Activated CD8-positive, alpha-beta memory T cell treated with anti-CD3 and anti-CD28 coated beads for 4 hours (primary cell): ENCODE measurements around the gene SIM2.
"Not testable (repeated sequence)": the region's sequence is repeated elsewhere in the genome, so short reads cannot be mapped to it uniquely, and the experiment has no call there.

Experiments
- DNase-seq, 2 donors: peaks; one replicate each; pipeline ENCODE4 v3.0.0-alpha.2; 2020; ENCODE audit warnings: low read depth in 2 of 2

SIM2 gene

GRCh38 chr21:36698981-36699545 is at the start of gene SIM2:
Gene SIM2, plus strand, starts transcription at chr21:36699115. Its CDS starts 632 bp downstream, at chr21:36699747.
- no peak for DNase-seq

- no peak for DNase-seq
These were observed 44.6 kb upstream of the SIM2 start for GRCh38 chr21:36654324-36654723.

GRCh38 chr21:36654796-36655325 is 44.1 kb upstream of the SIM2 start:
- no peak for DNase-seq

DNA sequence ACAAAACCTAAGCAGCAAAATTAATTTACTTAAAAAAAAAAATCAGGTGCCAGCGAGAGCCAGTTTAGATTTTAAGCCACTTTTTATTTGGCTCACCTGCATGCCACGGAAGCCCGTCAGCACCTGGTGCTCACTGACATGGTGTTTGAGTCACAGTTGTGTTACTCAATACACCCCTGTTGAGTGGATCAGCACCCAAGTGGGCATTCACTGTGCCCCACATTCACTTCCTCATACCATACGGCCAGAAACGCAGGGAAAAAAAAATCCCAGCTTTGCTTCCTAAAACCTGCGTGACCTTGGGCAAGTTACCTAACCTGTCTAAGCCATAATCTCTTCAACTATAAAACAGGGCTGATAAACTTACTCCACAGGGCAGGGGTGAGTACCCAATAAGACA is 42.8 kb upstream of the SIM2 start:
- no peak for DNase-seq

- not testable (repeated sequence) for DNase-seq
These were observed 41.6 kb upstream of the SIM2 start for GRCh38 chr21:36657290-36657689.

GRCh38 chr21:36657999-36658398 is 40.9 kb upstream of the SIM2 start:
- no peak for DNase-seq

DNA sequence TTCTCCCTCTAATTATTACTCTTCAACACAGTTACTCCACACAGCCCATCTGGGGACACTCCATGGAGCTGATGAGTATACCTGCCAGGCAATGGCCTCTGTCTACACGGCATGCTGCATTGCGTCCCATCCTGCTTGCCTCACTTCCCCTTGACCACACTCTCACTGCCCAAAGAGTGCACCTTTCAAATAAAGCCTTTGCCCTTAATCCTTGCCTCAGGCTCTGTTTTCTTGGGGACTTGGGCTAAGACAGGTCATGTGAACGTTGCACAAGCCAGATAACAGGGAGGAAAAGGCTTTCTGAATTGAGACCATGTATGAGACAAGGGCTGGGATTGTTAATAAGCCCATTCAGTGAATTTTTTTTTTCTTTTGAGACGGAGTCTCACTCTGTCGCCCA is 40.0 kb upstream of the SIM2 start:
- DNase-seq, result no peak

GRCh38 chr21:36661511-36662309 is 37.2 kb upstream of the SIM2 start:
- no peak for DNase-seq

DNA sequence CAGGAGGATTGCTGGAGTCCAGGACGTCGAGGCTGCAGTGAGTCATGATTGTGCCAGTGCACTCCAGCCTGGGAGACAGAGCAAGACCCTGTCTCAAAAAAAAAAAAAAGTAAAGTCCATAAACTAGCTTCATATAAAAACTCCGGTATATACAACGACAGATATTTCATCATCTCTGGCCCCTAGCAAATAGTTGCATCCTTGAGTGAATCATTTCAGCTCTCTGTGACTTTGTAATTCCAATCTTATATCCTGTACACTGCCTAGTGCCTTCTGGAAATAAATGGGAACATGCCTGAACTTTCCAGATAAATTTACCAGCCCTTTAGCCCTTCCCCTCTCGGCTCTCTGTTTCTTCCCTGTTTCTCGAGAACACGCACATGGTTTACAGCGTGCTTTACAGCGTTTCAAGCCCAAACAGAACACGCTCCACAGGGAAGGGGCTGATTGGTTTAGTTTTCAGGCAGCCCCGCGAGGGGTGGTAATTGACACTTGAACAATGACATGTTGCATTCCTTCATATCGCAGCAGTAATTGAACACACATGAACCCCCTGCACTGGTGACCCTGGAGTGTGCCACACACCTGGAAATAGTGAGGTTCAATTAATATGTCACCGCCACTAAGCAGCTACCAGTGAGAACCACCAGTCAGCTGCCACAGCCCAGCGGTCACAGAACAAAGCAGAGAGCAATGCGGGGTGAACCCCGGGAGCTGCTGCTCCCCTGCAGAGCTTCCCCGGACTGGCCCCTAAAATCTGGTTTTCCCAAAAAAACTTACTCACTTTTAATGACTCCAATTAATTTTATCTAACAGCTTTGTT is 35.7 kb upstream of the SIM2 start:
- no peak for DNase-seq

DNA sequence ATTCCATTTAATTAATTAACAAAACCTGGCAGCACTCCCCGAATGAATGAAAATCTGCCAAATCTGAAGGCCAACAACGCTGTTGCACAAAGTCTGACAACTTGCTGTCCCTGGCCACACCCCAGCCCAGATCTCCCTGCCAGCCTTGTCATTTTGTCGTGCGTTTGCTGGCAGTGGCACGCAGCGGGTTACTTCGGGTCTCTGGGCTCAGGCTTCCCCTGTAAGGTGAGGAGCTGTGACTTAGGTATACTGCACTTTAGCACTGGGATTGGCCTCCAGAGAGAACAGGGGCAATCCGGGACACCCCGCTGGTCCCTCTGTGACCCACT is 34.3 kb upstream of the SIM2 start:
- no peak for DNase-seq

GRCh38 chr21:36665806-36666205 is 33.1 kb upstream of the SIM2 start:
- DNase-seq, result no peak

GRCh38 chr21:36668713-36669112 is 30.2 kb upstream of the SIM2 start:
- no peak for DNase-seq

DNA sequence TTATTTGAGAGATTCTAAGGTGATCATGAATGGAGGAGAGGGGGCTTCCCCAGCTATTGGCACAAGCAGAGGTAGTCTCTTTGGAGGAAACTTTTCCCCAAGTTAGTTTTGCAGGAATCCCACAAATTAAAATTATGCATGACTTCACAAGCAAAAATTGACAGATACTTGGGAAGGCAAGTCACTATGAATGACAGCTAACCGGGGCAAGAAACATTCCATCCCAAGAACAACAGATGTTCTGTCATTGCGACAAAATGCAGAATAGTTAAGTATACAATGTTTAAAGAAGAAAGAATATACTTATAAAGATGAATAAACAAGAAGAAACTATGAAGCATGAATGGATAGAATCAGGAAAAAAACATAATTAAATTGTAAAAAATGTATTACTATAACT is 27.1 kb upstream of the SIM2 start:
- no peak for DNase-seq

GRCh38 chr21:36672296-36672695 is 26.6 kb upstream of the SIM2 start:
- DNase-seq, result not testable (repeated sequence)

DNA sequence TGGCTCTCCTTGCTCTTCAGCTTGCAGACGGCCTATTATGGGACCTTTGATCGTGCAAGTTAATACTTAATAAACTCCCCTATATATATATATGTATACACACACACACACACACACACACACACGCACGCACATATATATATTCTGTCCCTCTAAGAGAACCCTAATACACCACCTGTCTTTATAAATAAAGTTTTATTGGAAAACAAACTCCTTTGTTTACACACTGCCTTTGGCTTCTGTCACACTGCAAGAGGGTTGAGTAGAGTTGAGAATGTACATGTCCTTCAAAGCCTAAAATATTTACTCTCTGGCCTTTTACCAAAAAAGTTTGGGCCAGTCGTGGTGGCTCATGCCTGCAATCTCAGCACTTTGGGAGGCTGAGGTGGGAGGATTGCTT is 26.2 kb upstream of the SIM2 start:
- no peak for DNase-seq

DNA sequence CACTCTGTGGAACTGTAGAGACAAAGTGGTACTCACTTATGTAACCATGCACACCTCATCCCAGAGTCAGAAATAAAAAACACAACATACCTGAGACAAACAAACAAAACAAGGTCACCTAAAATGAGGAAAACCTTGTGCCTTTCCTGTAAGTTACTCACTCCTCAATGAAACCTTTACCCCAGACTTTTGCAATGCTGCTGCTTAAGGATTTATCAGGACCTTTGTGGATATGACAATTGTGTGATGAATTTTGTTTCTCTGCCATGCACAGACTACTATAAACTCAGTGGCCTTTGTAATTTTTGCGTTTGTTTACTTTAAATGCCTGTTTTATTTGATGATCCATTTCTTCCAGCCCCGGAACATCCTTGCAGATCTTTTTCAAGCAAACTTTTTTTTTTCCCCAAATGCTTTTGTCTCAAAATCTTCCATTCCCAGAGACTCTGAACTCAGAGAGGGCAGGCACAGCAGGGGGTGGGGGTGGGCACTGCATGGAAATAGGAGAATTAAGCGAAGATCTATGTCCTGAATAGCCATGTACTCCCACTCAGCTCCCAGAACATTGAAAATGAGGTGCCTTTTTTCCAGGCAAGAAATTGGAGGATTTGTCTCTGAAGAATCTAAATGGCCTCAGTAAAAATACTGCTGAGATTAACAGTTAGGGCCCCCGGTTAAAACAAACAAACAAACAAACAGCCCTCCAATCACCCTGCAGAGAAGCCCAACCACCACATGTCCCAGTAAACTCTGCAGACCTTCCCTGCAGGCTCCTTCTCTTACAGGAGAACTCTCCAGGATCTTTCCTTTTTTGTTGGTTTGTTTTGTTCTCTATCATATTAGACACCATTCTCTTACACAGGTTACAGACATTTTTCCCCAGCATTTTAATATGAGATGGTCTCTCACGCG is 22.6 kb upstream of the SIM2 start:
- DNase-seq, result no peak

DNA sequence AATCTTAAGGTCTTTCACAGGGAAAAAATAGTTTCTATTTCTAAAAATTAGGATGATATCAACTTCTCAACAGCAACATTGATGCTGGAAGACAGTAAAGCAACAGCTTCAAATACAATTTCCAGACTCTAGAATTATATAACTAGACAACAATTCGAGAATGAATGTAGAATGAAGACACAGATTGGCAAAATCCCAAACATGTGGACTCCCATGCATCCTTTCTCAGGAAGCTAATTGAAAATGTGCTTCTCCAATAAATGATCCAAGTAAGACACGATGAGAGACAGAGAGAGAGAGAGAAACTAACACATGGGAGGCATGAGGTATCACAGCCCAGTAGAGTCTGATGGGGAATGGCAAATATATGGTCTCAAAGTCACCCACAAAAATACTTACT is 21.5 kb upstream of the SIM2 start:
- DNase-seq, result no peak

DNA sequence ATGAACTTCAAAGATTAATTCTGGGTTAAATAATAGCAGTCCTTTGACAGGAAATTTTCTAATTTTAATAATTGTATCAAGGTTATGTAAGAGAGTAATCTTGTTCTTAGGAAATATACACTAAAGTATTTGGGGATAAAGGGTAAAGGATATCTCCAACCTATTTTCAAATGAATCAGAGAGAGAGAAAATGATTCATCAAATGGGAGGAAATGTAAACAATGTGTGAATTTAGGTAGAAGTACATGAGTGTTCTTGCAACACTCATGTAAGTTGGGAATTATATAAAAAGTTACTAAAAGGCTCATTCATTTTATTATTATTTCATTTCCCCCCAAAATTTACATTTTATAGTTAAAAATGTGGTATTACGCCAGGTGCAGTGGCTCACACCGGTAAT is 20.4 kb upstream of the SIM2 start:
- no peak for DNase-seq

- no peak for DNase-seq
These were observed 17.7 kb upstream of the SIM2 start for GRCh38 chr21:36681117-36681631.

DNA sequence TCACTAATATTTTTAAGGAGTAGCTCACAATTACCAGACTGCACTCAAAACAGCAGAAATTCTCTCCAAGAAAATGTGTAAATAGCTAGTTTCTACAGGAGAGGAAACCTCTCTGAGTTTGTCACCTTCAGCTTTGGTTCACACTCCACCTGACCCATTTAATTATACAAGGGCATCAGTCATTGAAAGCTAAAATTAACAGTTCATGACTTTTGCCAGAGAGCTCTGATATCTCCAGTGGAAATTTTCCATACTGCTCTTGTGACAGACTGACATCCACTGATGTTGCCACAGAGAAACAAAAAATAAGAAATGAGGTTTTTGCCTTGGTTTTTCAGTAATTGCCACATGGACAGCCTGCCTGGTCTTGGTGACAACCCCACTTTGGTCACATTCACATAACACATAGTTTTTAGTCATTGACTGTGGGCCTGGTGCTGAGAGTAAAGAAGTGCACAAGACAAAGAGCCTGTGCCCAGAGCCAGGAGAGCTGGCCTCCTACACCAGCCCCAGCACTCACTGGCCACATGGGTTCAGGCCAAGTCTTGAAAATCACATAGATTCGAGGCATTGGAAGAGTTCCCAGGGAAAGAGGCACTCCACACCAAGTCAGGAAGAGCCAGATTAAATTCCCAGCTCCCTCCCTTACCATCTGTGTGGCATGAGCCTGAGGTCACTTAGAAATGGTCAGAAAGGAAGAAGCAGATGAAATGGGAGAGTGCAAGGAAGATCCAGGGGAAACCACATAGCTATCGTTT is 13.8 kb upstream of the SIM2 start:
- DNase-seq, result no peak

- DNase-seq, result no peak
These were observed 12.0 kb upstream of the SIM2 start for GRCh38 chr21:36686955-36687354.
